Chondrocyte (in vitro differentiated cells): ENCODE data around the gene ACSL5. TPM values are rescaled to one million over a fixed set of nuclear protein-coding genes. Genes with fewer than 3 reads are reported as not detected.
A peak's percentile ranks its signal among the peaks of the same experiment; 100 is the strongest.

Source experiments
- DNase-seq: peaks from one replicate; pipeline ENCODE4 v3.0.0; 2021; ENCODE audit warnings: mixed read lengths, low spot score
- H3K27ac Mint-ChIP-seq: one replicate; pipeline ENCODE4 v1.8.0; 2021; ENCODE audit warnings: mild to moderate bottlenecking, moderate library complexity, mixed read lengths; ENCODE audit not compliant: unreplicated experiment
- H3K27me3 Mint-ChIP-seq: 2 replicates; pipeline ENCODE4 v1.8.0; 2021; ENCODE audit warnings: low read depth, mixed read lengths
- H3K36me3 Mint-ChIP-seq: 2 replicates; pipeline ENCODE4 v1.8.0; 2021; ENCODE audit warnings: low read depth, mixed read lengths
- H3K4me1 Mint-ChIP-seq: 2 replicates; pipeline ENCODE4 v1.8.0; 2021; ENCODE audit warnings: low read depth, mild to moderate bottlenecking, mixed read lengths
- H3K4me3 Mint-ChIP-seq: one replicate; pipeline ENCODE4 v1.8.0; 2021; ENCODE audit warnings: mild to moderate bottlenecking, moderate library complexity, mixed read lengths; ENCODE audit not compliant: unreplicated experiment
- H3K9me3 Mint-ChIP-seq: 2 replicates; pipeline ENCODE4 v1.8.0; 2021; ENCODE audit warnings: low read depth, mixed read lengths
- total RNA-seq: library from RNA; stranded (reverse); gene quantifications from 3 replicates; pipeline ENCODE4 v1.2.1, GENCODE V29; 2021
- TF ChIP-seq, protein P1 (sequence below): fragments of 200-600 bp; sonication (generic); IDR thresholded peaks from 2 replicates; pipeline ENCODE4 v1.5.0; 2021; ENCODE audit warnings: antibody characterized with exemption, mild to moderate bottlenecking, moderate library complexity

The ACSL5 gene
- total RNA-seq, 1 donor from 2014 or later: 0.27 TPM

DNA sequence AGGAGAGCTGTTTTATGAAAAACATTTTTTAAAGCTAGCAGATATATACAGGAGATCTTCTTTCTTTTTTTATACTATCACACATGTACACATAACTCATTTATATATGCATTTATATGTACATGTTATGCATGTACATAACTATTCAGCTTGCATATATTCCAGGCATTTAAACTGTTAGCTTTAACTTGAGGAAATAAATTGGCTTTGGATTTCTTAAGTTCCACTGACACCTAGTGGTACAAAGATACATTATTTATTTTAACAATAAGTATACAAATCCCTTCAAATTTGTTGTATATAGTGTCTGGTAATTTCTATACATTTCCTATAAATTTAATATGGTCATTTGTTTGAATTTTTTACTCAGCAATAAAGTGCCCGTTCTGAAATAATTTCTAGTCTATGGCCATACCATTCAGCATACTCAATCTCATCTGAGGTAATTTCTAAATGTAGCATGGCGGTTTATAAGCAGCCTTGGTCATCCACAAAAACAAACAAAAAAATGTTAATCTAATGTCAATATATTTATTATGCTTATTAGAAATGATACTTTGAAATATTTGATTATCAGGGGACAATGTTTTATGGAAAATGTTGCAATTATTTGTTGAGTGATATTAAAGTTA is 61.2 kb downstream of the ACSL5 start:
- Mint-ChIP-seq H3K27ac (no peak overlapping the region), H3K4me3 (no peak overlapping the region), H3K4me1 (no peaks in the 10 kb centered on the region), H3K9me3 (no peaks in the 10 kb centered on the region), H3K27me3 (no peaks in the 10 kb centered on the region), H3K36me3 (peaks cover 14% of the 10 kb centered on the region)
- TF ChIP-seq, protein P1, sequence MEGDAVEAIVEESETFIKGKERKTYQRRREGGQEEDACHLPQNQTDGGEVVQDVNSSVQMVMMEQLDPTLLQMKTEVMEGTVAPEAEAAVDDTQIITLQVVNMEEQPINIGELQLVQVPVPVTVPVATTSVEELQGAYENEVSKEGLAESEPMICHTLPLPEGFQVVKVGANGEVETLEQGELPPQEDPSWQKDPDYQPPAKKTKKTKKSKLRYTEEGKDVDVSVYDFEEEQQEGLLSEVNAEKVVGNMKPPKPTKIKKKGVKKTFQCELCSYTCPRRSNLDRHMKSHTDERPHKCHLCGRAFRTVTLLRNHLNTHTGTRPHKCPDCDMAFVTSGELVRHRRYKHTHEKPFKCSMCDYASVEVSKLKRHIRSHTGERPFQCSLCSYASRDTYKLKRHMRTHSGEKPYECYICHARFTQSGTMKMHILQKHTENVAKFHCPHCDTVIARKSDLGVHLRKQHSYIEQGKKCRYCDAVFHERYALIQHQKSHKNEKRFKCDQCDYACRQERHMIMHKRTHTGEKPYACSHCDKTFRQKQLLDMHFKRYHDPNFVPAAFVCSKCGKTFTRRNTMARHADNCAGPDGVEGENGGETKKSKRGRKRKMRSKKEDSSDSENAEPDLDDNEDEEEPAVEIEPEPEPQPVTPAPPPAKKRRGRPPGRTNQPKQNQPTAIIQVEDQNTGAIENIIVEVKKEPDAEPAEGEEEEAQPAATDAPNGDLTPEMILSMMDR: peak; percentile 86
- no peak for DNase-seq

DNA sequence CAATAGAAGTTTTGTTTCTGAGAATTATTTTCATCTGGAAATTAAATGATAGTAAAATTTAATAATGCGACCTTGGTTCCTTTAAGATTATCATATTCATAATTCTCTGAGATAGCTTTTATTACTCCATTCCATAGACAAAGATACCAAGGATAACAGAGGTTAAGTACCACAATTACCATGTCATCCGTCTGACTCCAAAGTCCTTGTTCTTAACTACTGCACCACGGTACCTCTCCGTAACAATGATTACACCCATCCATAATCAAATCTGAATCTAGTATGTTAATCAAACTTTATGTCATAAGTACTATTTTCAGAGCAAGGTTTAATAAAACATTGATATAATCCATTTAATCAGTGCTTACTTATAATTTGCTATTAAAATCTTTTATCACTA is 64.4 kb downstream of the ACSL5 start:
- no peak overlapping the region for H3K4me3 Mint-ChIP-seq
- TF ChIP-seq, protein P1: no peak
- no peak for DNase-seq
- peaks cover 17% of the 10 kb centered on the region for H3K36me3 Mint-ChIP-seq
- no peaks in the 10 kb centered on the region for H3K9me3 Mint-ChIP-seq
- H3K27ac Mint-ChIP-seq: no peak overlapping the region
- H3K4me1 Mint-ChIP-seq: no peaks in the 10 kb centered on the region
- no peaks in the 10 kb centered on the region for H3K27me3 Mint-ChIP-seq

DNA sequence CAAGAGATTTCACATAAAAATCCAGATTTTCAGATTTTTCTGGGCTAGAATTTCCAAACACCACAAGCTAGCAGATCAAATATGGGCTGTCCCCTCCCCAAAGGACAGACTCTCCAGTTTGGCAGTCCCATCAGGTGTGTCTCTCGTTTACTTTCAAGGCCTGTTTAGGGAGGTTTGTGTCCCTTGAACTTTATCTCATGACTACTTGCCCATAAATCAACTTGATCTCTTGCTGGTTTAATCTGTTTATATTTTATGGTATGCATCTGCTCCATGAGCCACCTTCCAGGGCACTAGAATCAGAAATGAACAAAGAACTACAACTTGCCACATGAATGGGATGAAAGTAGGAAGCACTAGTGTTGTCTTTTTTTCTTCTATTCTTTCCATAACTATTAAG is 67.6 kb downstream of the ACSL5 start:
- DNase-seq: no peak
- Mint-ChIP-seq H3K27ac (no peak overlapping the region), H3K4me3 (no peak overlapping the region), H3K9me3 (no peaks in the 10 kb centered on the region), H3K36me3 (peaks cover 9% of the 10 kb centered on the region), H3K27me3 (no peaks in the 10 kb centered on the region), H3K4me1 (peaks cover 10% of the 10 kb centered on the region)
- TF ChIP-seq, protein P1: no peak

DNA sequence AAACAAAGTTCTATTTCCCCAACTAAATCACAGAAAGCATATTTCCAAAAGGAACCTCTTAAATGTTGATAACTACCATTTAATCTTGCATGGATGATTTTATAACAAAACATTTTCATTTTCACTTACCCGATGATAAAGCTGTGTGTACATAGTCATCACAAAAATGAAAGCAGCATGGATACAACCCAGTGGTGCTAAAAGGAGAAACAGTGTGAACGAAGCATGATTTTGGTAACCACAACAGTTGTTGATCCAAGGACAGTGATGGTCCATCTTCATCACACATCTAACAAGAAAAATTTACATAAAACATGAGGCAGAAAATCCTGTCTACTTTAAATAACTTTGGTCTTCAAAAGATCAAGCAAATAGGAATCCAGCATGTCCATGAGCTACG is 68.1 kb downstream of the ACSL5 start:
- H3K4me1 Mint-ChIP-seq: peaks cover 10% of the 10 kb centered on the region
- no peak overlapping the region for H3K27ac Mint-ChIP-seq
- no peak for DNase-seq
- TF ChIP-seq, protein P1: no peak
- peaks cover 9% of the 10 kb centered on the region for H3K36me3 Mint-ChIP-seq
- H3K9me3 Mint-ChIP-seq: no peaks in the 10 kb centered on the region
- no peaks in the 10 kb centered on the region for H3K27me3 Mint-ChIP-seq
- H3K4me3 Mint-ChIP-seq: no peak overlapping the region

DNA sequence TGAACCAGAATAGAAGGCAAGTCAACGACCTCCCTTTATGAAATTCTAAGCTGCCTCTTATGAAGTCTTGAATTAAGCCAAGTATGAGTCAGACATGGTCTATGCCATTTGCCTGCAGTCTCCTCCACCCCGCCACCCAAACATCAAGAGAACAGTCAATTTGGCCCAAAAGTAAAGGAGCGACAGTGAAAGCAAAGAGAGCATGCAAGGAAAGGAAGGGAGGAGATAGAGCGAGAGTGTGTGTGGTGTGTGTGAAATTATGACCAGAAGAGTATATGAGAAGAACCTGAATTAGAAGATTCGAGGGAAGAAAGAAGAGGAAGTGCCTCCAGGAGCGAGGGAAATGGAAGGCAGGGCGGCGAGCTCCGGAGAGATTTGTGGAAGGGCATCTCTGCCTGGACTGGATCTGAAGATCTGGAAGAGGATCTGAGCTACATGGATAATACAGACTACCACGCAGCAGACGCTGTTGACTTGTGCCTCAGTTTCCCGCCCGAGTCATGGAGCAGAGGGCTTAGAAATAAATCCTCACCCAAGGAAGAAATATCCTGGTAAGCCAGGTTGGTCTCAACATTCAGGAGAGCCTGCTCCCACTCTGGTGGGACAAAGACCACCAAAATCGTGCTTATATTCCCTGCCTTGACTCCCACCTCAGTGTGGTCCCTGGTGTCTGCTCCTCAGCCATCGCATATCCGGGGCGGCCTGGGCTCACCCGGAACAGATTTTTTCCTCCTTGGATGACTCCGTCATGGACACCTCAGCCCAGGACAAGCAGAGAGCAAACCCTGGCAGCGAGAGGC is 72.3 kb downstream of the ACSL5 start:
- Mint-ChIP-seq H3K4me3 (peak overlapping the region; percentile 84), H3K27me3 (no peaks in the 10 kb centered on the region), H3K4me1 (peaks cover 30% of the 10 kb centered on the region), H3K27ac (peak overlapping the region; percentile 87), H3K36me3 (peaks cover 5% of the 10 kb centered on the region), H3K9me3 (no peaks in the 10 kb centered on the region)
- DNase-seq: no peak
- TF ChIP-seq, protein P1: no peak
